Testis (tissue), 2 donors: Measurements from ENCODE around the gene CDK13.

Experiments used
- CTCF ChIP-seq, 3 experiments: fragments of 450-650 bp in 2 of 3; fragments of 200-600 bp in 1 of 3; sonication (generic) in 1 of 3; IDR thresholded peaks; one replicate each; pipeline ENCODE4 v1.5.1; 2016 to 2019; ENCODE audit warnings: antibody characterized with exemption in 3 of 3, mild to moderate bottlenecking in 2 of 3, moderate library complexity in 1 of 3
- POLR2A ChIP-seq: fragments of 450-650 bp; IDR thresholded peaks from one replicate; pipeline ENCODE4 v1.6.1; 2017; ENCODE audit warnings: antibody characterized with exemption, mild to moderate bottlenecking, moderate library complexity

- no peak for TF ChIP-seq CTCF (IDR thresholded peaks at IDR 0.05)
- no peak for TF ChIP-seq POLR2A
Measured at GRCh38 chr7:39927018-39927417, 23.0 kb upstream of the CDK13 start.
